Activated effector memory CD4-positive, alpha-beta T cell treated with anti-CD3 and anti-CD28 coated beads, Interleukin-2, amount 50 U/mL, for 16 hours (primary cell): ENCODE data around the gene COG4.
A peak's percentile ranks its signal among the peaks of the same experiment; 100 is the strongest.
"Not testable (repeated sequence)": the region's sequence is repeated elsewhere in the genome, so short reads cannot be mapped to it uniquely, and the experiment has no call there.

Experiments used
- DNase-seq: peaks from one replicate; pipeline ENCODE4 v3.0.0-alpha.2; 2020

The COG4 gene

GRCh38 chr16:70523076-70523742 is at the start of gene COG4:
Gene COG4 (minus strand): TSS chr16:70523554. CDS start chr16:70523543, 11 bp downstream.
- DNase-seq: peak; percentile 97

DNA sequence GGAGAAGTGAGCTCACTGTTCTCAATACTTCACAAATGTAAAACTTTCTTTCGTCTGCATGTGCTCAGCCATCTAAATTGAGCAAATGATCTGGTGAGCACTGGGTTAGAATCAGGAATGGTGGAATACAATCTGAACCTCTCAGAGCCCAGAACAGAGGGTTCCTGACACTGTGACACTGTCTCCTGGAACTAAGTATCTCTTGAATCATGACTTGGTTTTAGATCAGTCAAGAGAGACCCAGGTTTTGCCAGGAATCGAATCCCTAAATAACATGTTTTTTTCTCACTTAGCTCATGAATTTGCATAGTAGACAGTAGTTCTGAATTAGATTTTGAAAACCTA is 49.5 kb upstream of the COG4 start:
- DNase-seq: no peak

DNA sequence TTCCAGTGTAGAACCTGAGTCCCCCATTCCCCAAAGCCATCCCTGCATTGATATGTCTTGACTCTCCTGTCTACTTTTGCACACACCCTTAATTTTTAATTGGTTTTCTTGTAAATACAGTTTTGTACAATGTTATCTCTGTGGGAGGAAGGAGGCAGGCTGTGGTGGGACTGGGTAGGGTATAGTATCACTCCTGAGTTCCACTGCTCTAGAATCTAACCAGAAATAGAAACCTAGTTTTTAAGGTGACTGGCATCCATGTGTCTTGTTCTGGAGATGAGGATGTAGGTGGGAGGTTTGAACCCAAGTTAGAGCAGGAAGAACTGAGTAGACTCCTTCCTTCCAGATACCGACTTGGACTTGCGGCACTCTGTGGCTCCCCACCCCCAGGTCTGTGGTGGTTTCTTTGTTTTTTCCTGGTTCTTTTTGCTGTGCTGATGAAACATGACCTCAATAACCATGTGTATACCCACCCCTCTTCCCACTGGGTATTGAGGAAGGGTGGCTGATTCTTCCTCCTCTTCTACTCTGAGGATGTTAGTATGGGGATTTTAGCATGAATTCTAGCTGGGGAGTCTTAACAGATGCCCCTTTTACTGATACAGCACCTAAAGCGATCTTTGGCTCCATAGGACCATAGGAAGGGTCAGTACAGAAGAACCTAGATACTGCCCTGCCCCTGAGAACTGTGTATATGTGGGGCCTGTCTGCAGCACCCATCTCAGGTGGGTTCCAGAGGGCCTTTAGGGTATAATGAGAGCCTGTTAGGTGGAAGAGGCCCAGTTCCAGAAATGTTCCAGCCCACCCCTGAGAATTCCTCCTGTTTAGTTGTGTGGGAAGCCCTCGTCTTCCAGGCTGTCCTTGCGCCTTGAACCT is 48.9 kb upstream of the COG4 start:
- DNase-seq: no peak

GRCh38 chr16:70571623-70572022 is 48.3 kb upstream of the COG4 start:
- DNase-seq: no peak

DNA sequence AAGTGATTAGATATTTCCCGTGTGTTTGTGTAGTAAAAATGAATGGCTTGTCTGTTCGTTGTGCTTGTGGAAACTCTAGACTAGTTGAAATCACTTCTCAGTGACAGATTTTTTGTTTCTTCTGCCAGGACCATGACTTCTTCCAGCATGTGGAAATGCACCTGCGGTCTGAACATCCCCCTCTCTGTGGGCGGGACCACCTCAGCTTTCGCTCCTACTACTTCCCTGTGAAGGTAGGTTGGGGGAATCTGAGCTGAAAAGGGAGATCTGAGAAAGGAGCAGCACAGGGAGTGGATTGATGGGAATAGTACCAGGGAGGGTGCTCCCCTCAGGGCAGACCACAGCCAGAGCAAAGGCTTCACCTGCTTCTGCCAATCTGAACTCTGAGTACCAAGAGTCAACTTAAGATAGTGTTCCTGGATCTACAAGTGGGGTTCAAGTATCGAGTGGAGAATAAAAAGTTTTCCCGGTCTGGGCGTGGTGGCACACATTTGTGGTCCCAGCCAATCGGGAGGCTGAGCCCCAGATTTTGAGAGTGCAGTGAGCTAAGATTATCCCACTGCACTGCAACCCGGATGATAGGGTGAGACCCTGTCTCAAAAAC is 47.7 kb upstream of the COG4 start:
- no peak for DNase-seq

- no peak for DNase-seq
These were observed 46.4 kb upstream of the COG4 start for GRCh38 chr16:70569752-70570151.

GRCh38 chr16:70568601-70569237 is 45.4 kb upstream of the COG4 start:
- no peak for DNase-seq

DNA sequence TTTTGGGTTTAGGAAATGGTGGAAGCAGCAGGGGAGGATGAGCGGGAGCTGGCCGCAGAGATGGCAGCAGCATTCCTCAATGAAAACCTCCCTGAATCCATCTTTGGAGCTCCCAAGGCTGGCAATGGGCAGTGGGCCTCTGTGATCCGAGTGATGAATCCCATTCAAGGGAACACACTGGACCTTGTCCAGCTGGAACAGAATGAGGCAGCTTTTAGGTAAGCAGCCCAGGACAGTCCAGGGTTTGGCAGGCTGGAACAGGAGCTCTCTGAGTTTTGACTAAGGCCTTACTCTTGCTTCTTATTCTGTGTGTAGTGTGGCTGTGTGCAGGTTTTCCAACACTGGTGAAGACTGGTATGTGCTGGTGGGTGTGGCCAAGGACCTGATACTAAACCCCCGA is 41.7 kb upstream of the COG4 start:
- no peak for DNase-seq

DNA sequence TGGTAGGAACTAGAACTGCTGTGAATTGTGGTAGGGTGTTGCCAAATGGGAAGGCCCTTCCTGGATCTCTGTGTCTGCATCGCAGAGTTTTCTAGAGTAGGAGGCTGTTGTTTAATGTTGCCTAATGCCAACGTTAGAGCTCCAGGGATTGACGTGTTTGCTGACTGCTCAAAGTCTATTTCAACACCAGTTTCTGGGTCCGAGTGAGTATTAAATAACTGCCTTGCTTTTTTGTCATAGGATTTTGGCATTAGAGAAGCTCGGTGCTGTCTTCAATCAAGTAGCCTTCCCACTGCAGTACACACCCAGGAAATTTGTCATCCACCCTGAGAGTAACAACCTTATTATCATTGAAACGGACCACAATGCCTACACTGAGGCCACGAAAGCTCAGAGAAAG is 40.3 kb upstream of the COG4 start:
- DNase-seq: no peak

- DNase-seq: no peak
These were observed 38.3 kb upstream of the COG4 start for GRCh38 chr16:70561623-70562022.

GRCh38 chr16:70556063-70556462 is 32.7 kb upstream of the COG4 start:
- DNase-seq: no peak

DNA sequence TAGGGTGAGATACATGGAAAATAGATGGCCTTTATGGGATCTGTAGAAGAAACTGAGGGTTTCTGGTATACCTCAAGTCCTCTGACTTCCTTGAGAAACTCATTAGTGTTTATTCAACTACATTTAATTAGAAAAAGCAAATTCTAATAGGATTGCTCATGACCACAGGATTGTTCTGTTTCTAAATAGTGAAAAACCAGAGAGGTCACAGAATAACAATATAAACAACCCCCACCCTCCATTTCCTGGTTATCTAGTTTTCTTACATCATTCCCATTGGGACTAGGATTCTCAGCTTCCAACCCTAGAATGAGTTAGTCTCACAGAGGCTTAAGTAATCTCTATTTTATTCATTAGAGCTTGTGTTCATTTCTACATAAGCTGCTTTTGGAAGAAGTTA is 30.3 kb upstream of the COG4 start:
- no peak for DNase-seq

GRCh38 chr16:70552675-70553074 is 29.3 kb upstream of the COG4 start:
- no peak for DNase-seq

DNA sequence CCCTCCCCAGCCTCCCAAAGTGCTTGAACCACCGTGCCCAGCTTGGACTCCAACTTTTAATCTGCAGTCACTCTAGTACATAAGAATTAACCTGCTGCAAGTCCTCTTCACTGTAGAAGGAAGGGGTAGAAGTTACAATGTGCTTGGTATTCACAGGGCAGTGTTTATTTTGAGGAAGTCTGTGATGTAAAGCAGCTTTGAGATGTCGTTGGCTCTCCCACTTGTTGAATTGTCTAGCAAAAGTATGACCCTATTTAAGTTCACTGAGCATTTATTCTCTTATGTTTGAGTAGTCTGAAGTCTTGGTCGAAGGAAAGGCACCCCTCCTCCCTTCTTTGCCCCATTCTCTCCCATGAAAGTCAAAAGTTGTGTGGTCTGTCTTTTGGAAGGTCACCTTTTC is 28.4 kb upstream of the COG4 start:
- DNase-seq: no peak

DNA sequence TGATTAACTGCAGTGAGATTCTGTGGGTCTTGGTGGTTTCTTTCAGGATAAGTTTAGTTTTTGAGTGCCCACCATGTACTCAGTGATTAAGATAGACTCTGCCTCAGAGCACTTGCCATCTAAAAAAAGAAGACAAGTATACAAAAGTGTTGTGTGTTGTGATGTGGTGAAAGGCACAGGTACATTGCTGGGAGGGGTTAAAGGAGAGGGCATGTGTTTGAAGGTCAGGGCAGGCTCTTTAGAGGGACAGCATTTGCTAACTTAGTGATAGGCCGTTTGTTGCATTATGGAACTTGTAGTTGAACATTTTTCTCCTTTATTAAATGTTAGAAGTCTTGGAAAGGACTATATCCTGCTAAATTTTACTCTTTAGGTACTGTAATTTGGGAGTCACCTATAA is 26.7 kb upstream of the COG4 start:
- DNase-seq: no peak

- no peak for DNase-seq
These were observed 25.6 kb upstream of the COG4 start for GRCh38 chr16:70548936-70549335.

GRCh38 chr16:70544548-70544947 is 21.2 kb upstream of the COG4 start:
- DNase-seq: no peak

- no peak for DNase-seq
These were observed 17.6 kb upstream of the COG4 start for GRCh38 chr16:70540994-70541393.

GRCh38 chr16:70534971-70535370 is 11.6 kb upstream of the COG4 start:
- DNase-seq: no peak

GRCh38 chr16:70529954-70530353 is 6.6 kb upstream of the COG4 start:
- not testable (repeated sequence) for DNase-seq

GRCh38 chr16:70529051-70529777 is 5.9 kb upstream of the COG4 start:
- no peak for DNase-seq

GRCh38 chr16:70527315-70527996 is 4.1 kb upstream of the COG4 start:
- DNase-seq: no peak
